ENCODE results near the gene LARGE1. TPM values are rescaled to one million over a fixed set of nuclear protein-coding genes. Genes with fewer than 3 reads are reported as not detected.

Gene LARGE1
- total and polyA plus RNA-seq, 10 donors, result 1.9 to 35.8 (median 22.8) TPM

DNA sequence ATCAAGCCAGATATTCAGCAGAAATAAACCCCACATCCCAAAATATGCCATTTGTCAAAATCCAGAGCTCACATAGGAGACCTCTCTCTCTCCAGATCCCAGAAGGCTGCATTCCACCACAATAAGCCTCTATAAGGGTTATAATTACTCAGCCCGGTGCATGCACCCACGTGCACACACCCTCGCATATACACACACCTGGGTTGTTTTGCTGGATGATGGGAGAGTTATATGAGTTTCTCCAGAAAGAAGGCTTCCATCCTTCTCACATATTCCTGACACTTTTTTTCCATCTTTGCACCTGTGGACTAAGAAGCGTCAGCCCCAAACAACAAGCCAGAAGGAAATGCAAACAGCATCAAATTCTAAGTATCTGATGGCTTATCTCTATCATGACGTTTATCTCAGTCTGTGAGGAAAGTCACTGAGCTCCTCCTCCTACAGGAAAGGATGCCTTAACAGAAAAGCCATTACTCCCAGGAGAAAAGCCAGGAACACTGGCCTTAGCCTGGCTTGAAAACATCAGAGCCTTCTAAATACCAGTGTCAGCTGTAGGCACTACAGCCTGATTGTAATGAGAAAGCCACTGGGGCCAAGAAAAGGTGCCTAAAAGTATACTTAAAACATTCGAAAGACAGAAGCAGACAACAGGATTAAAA is 253.2 kb downstream of the LARGE1 start:
- WGBS, 5 donors, result 65 to 70% (median 68%) methylated on average over 6 of the region's 6 CpGs
- Histone ChIP-seq H3K4me3 (no peak overlapping the region), H3K27me3 (replicated peaks in 1 of 7) (no peaks in the 10 kb centered on the region), H3K4me1 (peaks cover 0 to 20% (median 7%) of the 10 kb centered on the region in 6 donors), H3K27ac (no peak overlapping the region), H3K36me3 (no peaks in the 10 kb centered on the region), H3K9me3 (no peaks in the 10 kb centered on the region)
- TF ChIP-seq, protein P1, sequence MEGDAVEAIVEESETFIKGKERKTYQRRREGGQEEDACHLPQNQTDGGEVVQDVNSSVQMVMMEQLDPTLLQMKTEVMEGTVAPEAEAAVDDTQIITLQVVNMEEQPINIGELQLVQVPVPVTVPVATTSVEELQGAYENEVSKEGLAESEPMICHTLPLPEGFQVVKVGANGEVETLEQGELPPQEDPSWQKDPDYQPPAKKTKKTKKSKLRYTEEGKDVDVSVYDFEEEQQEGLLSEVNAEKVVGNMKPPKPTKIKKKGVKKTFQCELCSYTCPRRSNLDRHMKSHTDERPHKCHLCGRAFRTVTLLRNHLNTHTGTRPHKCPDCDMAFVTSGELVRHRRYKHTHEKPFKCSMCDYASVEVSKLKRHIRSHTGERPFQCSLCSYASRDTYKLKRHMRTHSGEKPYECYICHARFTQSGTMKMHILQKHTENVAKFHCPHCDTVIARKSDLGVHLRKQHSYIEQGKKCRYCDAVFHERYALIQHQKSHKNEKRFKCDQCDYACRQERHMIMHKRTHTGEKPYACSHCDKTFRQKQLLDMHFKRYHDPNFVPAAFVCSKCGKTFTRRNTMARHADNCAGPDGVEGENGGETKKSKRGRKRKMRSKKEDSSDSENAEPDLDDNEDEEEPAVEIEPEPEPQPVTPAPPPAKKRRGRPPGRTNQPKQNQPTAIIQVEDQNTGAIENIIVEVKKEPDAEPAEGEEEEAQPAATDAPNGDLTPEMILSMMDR (IDR thresholded peaks at IDR 0.05 in 8 of 11, conservative IDR thresholded peaks at IDR 0.05 in 3 of 11), result no peak
- TF ChIP-seq POLR2A (IDR thresholded peaks at IDR 0.05) (no peak), POLR2AphosphoS5 (IDR thresholded peaks at IDR 0.05) (no peak)
- DNase-seq, result no peak
- intact Hi-C loops (cut with DNase I; ENCODE audit: low total_unique reads), result no loop called here

DNA sequence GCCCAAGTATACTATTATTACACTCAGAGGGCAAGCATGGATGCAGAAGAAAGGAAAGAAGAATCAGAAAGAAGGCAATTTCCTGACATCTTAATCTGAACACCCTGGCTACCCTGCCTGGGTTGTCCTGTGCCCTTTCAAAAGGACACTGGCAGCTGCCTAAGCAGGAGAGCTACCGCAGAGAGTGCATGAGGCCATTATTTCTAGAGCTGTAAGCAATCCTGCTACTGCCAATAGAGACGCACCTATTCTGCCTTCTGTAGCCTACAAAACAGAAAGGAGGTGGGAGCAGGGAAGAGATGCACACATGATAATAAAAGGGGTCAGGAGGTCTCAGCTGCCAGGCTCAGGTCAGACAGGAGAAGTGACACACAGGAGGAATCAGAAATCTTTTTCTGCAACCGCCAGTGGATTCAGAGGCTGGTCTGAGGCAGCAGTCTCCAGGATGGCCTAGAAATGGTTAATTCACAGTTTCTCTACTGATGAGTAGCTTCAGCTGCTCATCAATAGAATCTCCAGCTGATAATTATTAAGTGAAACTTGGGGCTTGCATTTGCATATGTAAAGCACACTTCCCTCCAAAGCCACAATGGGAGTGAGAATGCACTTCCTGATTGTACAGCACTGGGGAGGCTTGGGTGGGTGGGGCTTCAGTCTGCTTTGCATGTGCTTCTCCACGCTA is 253.9 kb downstream of the LARGE1 start:
- intact Hi-C loops (cut with DNase I; ENCODE audit: low total_unique reads), result no loop called here
- peaks cover 0 to under 1% (median 0%) of the 10 kb centered on the region in 8 donors for H3K9me3 ChIP-seq
- H3K4me1 ChIP-seq, result peaks cover 0 to 20% (median 7%) of the 10 kb centered on the region in 6 donors
- 68 to 77% (median 74%) methylated on average over 4 of the region's 4 CpGs for WGBS, 5 donors
- H3K36me3 ChIP-seq, result no peaks in the 10 kb centered on the region
- no peak for DNase-seq
- no peak overlapping the region for H3K4me3 ChIP-seq
- no peaks in the 10 kb centered on the region for H3K27me3 ChIP-seq (replicated peaks in 1 of 7)
- H3K27ac ChIP-seq, result no peak overlapping the region
- TF ChIP-seq POLR2A (IDR thresholded peaks at IDR 0.05) (no peak), POLR2AphosphoS5 (IDR thresholded peaks at IDR 0.05) (no peak)
- TF ChIP-seq, protein P1 (IDR thresholded peaks at IDR 0.05 in 8 of 11, conservative IDR thresholded peaks at IDR 0.05 in 3 of 11), result no peak

DNA sequence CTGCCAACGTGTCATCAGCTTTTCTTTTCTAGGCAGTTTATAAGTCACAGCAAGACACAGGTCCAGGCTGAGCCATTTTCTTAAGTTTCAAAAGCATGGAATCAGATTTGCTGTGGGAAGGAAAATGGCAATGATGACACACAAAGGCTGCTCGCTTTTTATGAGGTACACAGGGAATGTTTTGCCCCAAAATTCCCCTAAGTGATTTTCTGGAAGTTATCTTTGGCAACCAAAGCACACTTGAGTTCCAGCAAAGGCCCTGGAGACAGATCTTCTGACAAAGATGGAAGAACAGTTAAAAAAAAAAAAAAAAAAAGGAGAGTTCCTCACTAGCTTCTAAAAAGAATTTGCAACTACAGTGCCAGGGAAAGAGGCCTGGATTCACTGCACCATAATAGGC is 260.8 kb downstream of the LARGE1 start:
- 63 to 83% (median 77%) methylated on average over 2 of the region's 2 CpGs for WGBS, 5 donors
- intact Hi-C loops (cut with DNase I; ENCODE audit: low total_unique reads), result no loop called here
- DNase-seq, result no peak
- Histone ChIP-seq H3K4me3 (no peak overlapping the region), H3K9me3 (peaks cover 0 to 31% (median 6%) of the 10 kb centered on the region in 8 donors), H3K4me1 (no peaks in the 10 kb centered on the region), H3K36me3 (no peaks in the 10 kb centered on the region), H3K27ac (no peak overlapping the region), H3K27me3 (replicated peaks in 1 of 7) (no peaks in the 10 kb centered on the region)
- TF ChIP-seq POLR2A (IDR thresholded peaks at IDR 0.05) (no peak), POLR2AphosphoS5 (IDR thresholded peaks at IDR 0.05) (no peak)
- TF ChIP-seq, protein P1 (IDR thresholded peaks at IDR 0.05 in 8 of 11, conservative IDR thresholded peaks at IDR 0.05 in 3 of 11), result no peak

DNA sequence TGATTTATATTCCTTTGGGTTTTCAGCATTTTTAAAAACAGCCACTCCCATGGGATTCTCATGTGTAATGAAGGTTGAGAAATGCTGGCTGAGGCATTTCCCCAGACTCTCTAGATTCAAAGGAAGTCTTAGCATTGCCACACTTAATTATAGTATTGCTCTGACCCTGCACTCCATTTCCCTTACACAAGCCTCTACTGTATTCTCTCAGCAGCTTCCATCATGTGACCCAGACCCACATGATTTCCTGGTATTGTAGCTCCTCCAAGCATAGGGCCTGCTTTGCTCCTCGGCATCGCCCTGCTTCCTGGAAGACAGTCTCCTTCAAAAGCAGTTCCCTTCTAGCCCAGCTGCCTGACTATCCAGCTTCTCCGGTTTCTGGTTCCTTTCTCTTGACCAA is 261.5 kb downstream of the LARGE1 start:
- H3K36me3 ChIP-seq, result no peaks in the 10 kb centered on the region
- TF ChIP-seq, protein P1 (IDR thresholded peaks at IDR 0.05 in 8 of 11, conservative IDR thresholded peaks at IDR 0.05 in 3 of 11), result no peak
- no peak for TF ChIP-seq POLR2AphosphoS5 (IDR thresholded peaks at IDR 0.05)
- no peak for TF ChIP-seq POLR2A (IDR thresholded peaks at IDR 0.05)
- WGBS, 5 donors, result 43 to 52% (median 45%) methylated on average over 3 of the region's 3 CpGs

More for the DNA sequence above, 261.5 kb downstream of the LARGE1 start:
- H3K27me3 ChIP-seq (replicated peaks in 1 of 7), result no peaks in the 10 kb centered on the region
- DNase-seq, result no peak
- H3K27ac ChIP-seq, result no peak overlapping the region
- H3K4me1 ChIP-seq, result no peaks in the 10 kb centered on the region
- H3K9me3 ChIP-seq, result peaks cover 0 to 31% (median 6%) of the 10 kb centered on the region in 8 donors
- H3K4me3 ChIP-seq, result no peak overlapping the region
- intact Hi-C loops (cut with DNase I; ENCODE audit: low total_unique reads), result no loop called here
